NCI-H748 (cell line): ENCODE measurements around the gene ZCCHC14.
A peak's percentile ranks its signal among the peaks of the same experiment; 100 is the strongest.
"Not testable (repeated sequence)": the region's sequence is repeated elsewhere in the genome, so short reads cannot be mapped to it uniquely, and the experiment has no call there.

Source experiments
- DNase-seq: peaks from one replicate; lab custom pipeline; 2025; ENCODE audit not compliant: unreplicated experiment; lab: John Stamatoyannopoulos, UW

Gene ZCCHC14

GRCh38 chr16:87388818-87389134 lies 104.0 kb downstream of the ZCCHC14 start:
- no peak for DNase-seq

GRCh38 chr16:87387942-87388817 lies 104.6 kb downstream of the ZCCHC14 start:
- DNase-seq, result peak; percentile 98

- DNase-seq, result not testable (repeated sequence)
Observed at GRCh38 chr16:87384875-87385167, 108.0 kb downstream of the ZCCHC14 start.

GRCh38 chr16:87384162-87384874 lies 108.5 kb downstream of the ZCCHC14 start:
- DNase-seq, result peak; percentile 85

- DNase-seq, result peak; percentile 85
Observed at GRCh38 chr16:87383505-87384161, 109.2 kb downstream of the ZCCHC14 start, which contains the start of gene FBXO31. TSS of gene FBXO31 (minus strand) at chr16:87383776. CDS start at chr16:87383744, 32 bp downstream.

- DNase-seq, result no peak
Observed at GRCh38 chr16:87382023-87382785, 110.6 kb downstream of the ZCCHC14 start.

- DNase-seq, result no peak
Observed at GRCh38 chr16:87380881-87381280, 111.9 kb downstream of the ZCCHC14 start.

GRCh38 chr16:87380403-87380802 lies 112.4 kb downstream of the ZCCHC14 start:
- no peak for DNase-seq

- DNase-seq, result not testable (repeated sequence)
Observed at GRCh38 chr16:87379312-87379752, 113.5 kb downstream of the ZCCHC14 start.

GRCh38 chr16:87376660-87377059 lies 116.2 kb downstream of the ZCCHC14 start:
- DNase-seq, result no peak

- no peak for DNase-seq
Observed at GRCh38 chr16:87375426-87376135, 117.2 kb downstream of the ZCCHC14 start.

- no peak for DNase-seq
Observed at GRCh38 chr16:87374313-87374712, 118.5 kb downstream of the ZCCHC14 start.

- DNase-seq, result no peak
Observed at GRCh38 chr16:87372305-87372704, 120.5 kb downstream of the ZCCHC14 start.

GRCh38 chr16:87371261-87371866 lies 121.5 kb downstream of the ZCCHC14 start:
- DNase-seq, result no peak

GRCh38 chr16:87369796-87370719 lies 122.8 kb downstream of the ZCCHC14 start:
- DNase-seq, result no peak

- DNase-seq, result no peak
Observed at GRCh38 chr16:87369117-87369765, 123.6 kb downstream of the ZCCHC14 start.

- DNase-seq, result no peak
Observed at GRCh38 chr16:87368029-87368770, 124.6 kb downstream of the ZCCHC14 start.

- DNase-seq, result no peak
Observed at GRCh38 chr16:87367529-87367928, 125.3 kb downstream of the ZCCHC14 start.
